H1 (cell line): ENCODE data around the gene DOHH. TPM values are rescaled to one million over a fixed set of nuclear protein-coding genes. Genes with fewer than 3 reads are reported as not detected.

Source experiments
- CTCF ChIA-PET: fragments of 300-600 bp; sonication (Branson Sonifier 250); formaldehyde crosslinking; loops from one replicate; lab custom pipeline; 2021; ENCODE audit not compliant: partially characterized antibody; lab: Charles Lee
- POLR2A ChIA-PET: fragments of 300-600 bp; sonication (Branson Sonifier 250); formaldehyde crosslinking; loops from one replicate; lab custom pipeline; 2021; ENCODE audit warnings: inconsistent platforms; ENCODE audit not compliant: partially characterized antibody; lab: Charles Lee
- DNase-seq, 2 experiments: peaks; one replicate each; pipeline versions ENCODE4 v3.0.0 to v3.0.0-alpha.2; 2010 to 2022; ENCODE audit warnings: low spot score in 2 of 2, low read depth in 1 of 2, mixed read lengths in 1 of 2
- FAIRE-seq: peaks from 2 replicates; lab custom pipeline; 2011; peaks lifted over from hg19 to GRCh38; lab: Jason Lieb, UNC
- H2AFZ ChIP-seq: 2 replicates; pipeline ENCODE4 v1.8.1; 2012; ENCODE audit warnings: low read length, inconsistent platforms
- H2AK5ac ChIP-seq: 2 replicates; pipeline ENCODE4 v1.6.1; 2013; ENCODE audit warnings: low read depth, low read length
- H2BK120ac ChIP-seq: replicated peaks from 2 replicates; pipeline ENCODE3; 2013; ENCODE audit warnings: low read depth, low read length, inconsistent platforms
- H2BK12ac ChIP-seq: 2 replicates; pipeline ENCODE4 v1.6.1; 2013; ENCODE audit warnings: low read depth, low read length
- H2BK15ac ChIP-seq: 2 replicates; pipeline ENCODE4 v1.6.1; 2013; ENCODE audit warnings: low read length
- H2BK20ac ChIP-seq: 2 replicates; pipeline ENCODE4 v1.6.1; 2013; ENCODE audit warnings: low read length
- H2BK5ac ChIP-seq: 2 replicates; pipeline ENCODE4 v1.6.1; 2013; ENCODE audit warnings: low read depth, low read length
- H3K14ac ChIP-seq: 2 replicates; pipeline ENCODE4 v1.6.1; 2013; ENCODE audit warnings: inconsistent platforms; ENCODE audit not compliant: insufficient read length
- H3K18ac ChIP-seq: 2 replicates; pipeline ENCODE4 v1.6.1; 2013; ENCODE audit warnings: low read length; ENCODE audit errors: extremely low read depth
- H3K23ac ChIP-seq: 2 replicates; pipeline ENCODE4 v1.6.1; 2013; ENCODE audit warnings: inconsistent platforms; ENCODE audit not compliant: insufficient read length
- H3K23me2 ChIP-seq: 2 replicates; pipeline ENCODE4 v1.6.1; 2013; ENCODE audit warnings: low read depth, low read length
- H3K27ac ChIP-seq: 2 replicates; pipeline ENCODE4 v1.6.1; 2011; ENCODE audit warnings: low read depth, low read length, inconsistent platforms
- H3K27me3 ChIP-seq, 4 experiments: replicated peaks in 1 of 4; 1 replicate in 1 of 4; 2 replicates in 3 of 4; pipeline versions ENCODE4 v1.6.1 to v1.8.1; 2011 to 2013; ENCODE audit warnings: low read length in 3 of 4, mild to moderate bottlenecking in 3 of 4, inconsistent platforms in 2 of 4, mixed read lengths in 2 of 4, moderate library complexity in 1 of 4; ENCODE audit not compliant: control insufficient read depth in 3 of 4, insufficient read depth in 3 of 4; ENCODE audit errors: extremely low read depth in 1 of 4
- H3K36me3 ChIP-seq, 4 experiments: 2 replicates each; pipeline versions ENCODE4 v1.6.1 to v1.8.1; 2011 to 2013; ENCODE audit warnings: mild to moderate bottlenecking in 4 of 4, low read length in 3 of 4, moderate library complexity in 2 of 4, control low read depth in 1 of 4, inconsistent platforms in 1 of 4; ENCODE audit not compliant: insufficient read depth in 4 of 4, control insufficient read depth in 2 of 4
- H3K4ac ChIP-seq: replicated peaks from 2 replicates; pipeline ENCODE3; 2013; ENCODE audit warnings: low read length, low read depth, mixed read lengths, inconsistent platforms; ENCODE audit not compliant: insufficient read length
- H3K4me1 ChIP-seq, 4 experiments: replicated peaks in 1 of 4; 1 replicate in 1 of 4; 2 replicates in 3 of 4; pipeline versions ENCODE4 v1.6.1 to v1.8.1; 2011 to 2013; ENCODE audit warnings: low read length in 3 of 4, inconsistent platforms in 2 of 4, mixed read lengths in 1 of 4; ENCODE audit not compliant: insufficient read depth in 4 of 4, control insufficient read depth in 3 of 4
- H3K4me2 ChIP-seq, 2 experiments: 2 replicates each; pipeline versions ENCODE4 v1.6.1 to v1.8.1; 2011 to 2013; ENCODE audit warnings: low read depth in 2 of 2, low read length in 2 of 2, control low read depth in 1 of 2, inconsistent platforms in 1 of 2, mild to moderate bottlenecking in 1 of 2; ENCODE audit not compliant: insufficient read depth in 1 of 2
- H3K4me3 ChIP-seq, 4 experiments: fragments of 200-600, 300-600 bp in 1 of 4; sonication (generic), shearing (Covaris generic), sonication (Bioruptor Twin) in 1 of 4; 2 replicates each; pipeline versions ENCODE4 v1.5.1 to v1.8.1; 2011 to 2016; ENCODE audit warnings: low read length in 4 of 4, low read depth in 3 of 4, control low read depth in 2 of 4, inconsistent platforms in 2 of 4, mild to moderate bottlenecking in 2 of 4, mixed read lengths in 1 of 4, moderate library complexity in 1 of 4; ENCODE audit not compliant: insufficient read depth in 2 of 4; ENCODE audit errors: extremely low read depth in 1 of 4
- H3K56ac ChIP-seq: replicated peaks from 2 replicates; pipeline ENCODE3; 2013; ENCODE audit warnings: low read depth, mild to moderate bottlenecking, mixed read lengths, low read length, inconsistent platforms; ENCODE audit not compliant: insufficient read length
- H3K79me1 ChIP-seq: 2 replicates; pipeline ENCODE4 v1.6.1; 2013; ENCODE audit warnings: low read depth, low read length, control low read depth
- H3K79me2 ChIP-seq, 2 experiments: 2 replicates each; pipeline versions ENCODE4 v1.6.1 to v1.8.1; 2012 to 2013; ENCODE audit warnings: low read length in 2 of 2, mild to moderate bottlenecking in 2 of 2, inconsistent platforms in 1 of 2; ENCODE audit not compliant: insufficient read depth in 2 of 2, control insufficient read depth in 1 of 2
- H3K9ac ChIP-seq, 4 experiments: replicated peaks in 1 of 4; 1 replicate in 1 of 4; 2 replicates in 3 of 4; pipeline versions ENCODE4 v1.6.1 to v1.8.1; 2011 to 2013; ENCODE audit warnings: low read depth in 3 of 4, low read length in 3 of 4, control low read depth in 2 of 4, mild to moderate bottlenecking in 2 of 4, moderate library complexity in 2 of 4, inconsistent platforms in 1 of 4; ENCODE audit errors: extremely low read depth in 1 of 4
- H3K9me3 ChIP-seq, 2 experiments: 2 replicates each; pipeline versions ENCODE4 v1.6.1 to v1.8.1; 2012 to 2013; ENCODE audit warnings: mild to moderate bottlenecking in 2 of 2, moderate library complexity in 2 of 2, control low read depth in 1 of 2, inconsistent platforms in 1 of 2, low read depth in 1 of 2, low read length in 1 of 2, mixed read lengths in 1 of 2; ENCODE audit not compliant: insufficient read depth in 2 of 2
- H4K20me1 ChIP-seq, 2 experiments: replicated peaks in 1 of 2; 2 replicates each; pipeline versions ENCODE3 to v1.8.1; 2011 to 2013; ENCODE audit warnings: inconsistent platforms in 2 of 2, low read length in 2 of 2, mild to moderate bottlenecking in 1 of 2; ENCODE audit not compliant: insufficient read depth in 2 of 2, control insufficient read depth in 1 of 2
- H4K5ac ChIP-seq: 2 replicates; pipeline ENCODE4 v1.6.1; 2013; ENCODE audit warnings: low read length, low read depth, mixed read lengths, inconsistent platforms; ENCODE audit not compliant: insufficient read length
- H4K8ac ChIP-seq: 2 replicates; pipeline ENCODE4 v1.8.0; 2013; ENCODE audit warnings: mild to moderate bottlenecking, moderate library complexity, low read length, inconsistent platforms; ENCODE audit not compliant: insufficient read depth; ENCODE audit errors: extremely low read depth
- H4K91ac ChIP-seq: replicated peaks from 2 replicates; pipeline ENCODE3; 2013; ENCODE audit warnings: low read length, mixed read lengths, inconsistent platforms; ENCODE audit not compliant: insufficient read length
- GTF2F1 ChIP-seq: IDR thresholded peaks from 2 replicates; pipeline ENCODE4 v1.6.1; 2012; ENCODE audit warnings: low read depth, low read length, improper control_type of control experiment, borderline replicate concordance
- SIRT6 ChIP-seq: IDR thresholded peaks from one replicate; pipeline ENCODE4 v1.7.1; 2012; ENCODE audit warnings: low read length, inconsistent platforms
- SP4 ChIP-seq: IDR thresholded peaks from 2 replicates; pipeline ENCODE4 v1.6.1; 2012; ENCODE audit warnings: low read length, inconsistent platforms
- SUZ12 ChIP-seq: fragments of 200-600 bp; sonication (generic); IDR thresholded peaks from 2 replicates; pipeline ENCODE4 v1.6.1; 2012; ENCODE audit warnings: mild to moderate bottlenecking, inconsistent platforms, low read length, moderate library complexity, mixed read lengths
- TBP ChIP-seq: IDR thresholded peaks from 2 replicates; pipeline ENCODE4 v1.6.1; 2011; ENCODE audit warnings: low read depth, low read length, improper control_type of control experiment
- TCF12 ChIP-seq: IDR thresholded peaks from 2 replicates; pipeline ENCODE4 v1.6.1; 2011; ENCODE audit warnings: low read depth, mild to moderate bottlenecking, low read length
- ZNF274 ChIP-seq: IDR thresholded peaks from 2 replicates; pipeline ENCODE4 v1.7.0; 2012; ENCODE audit warnings: low read length, borderline replicate concordance; ENCODE audit errors: extremely low read depth
- WGBS, 2 experiments: shearing (Covaris generic) in 1 of 2; methylation state at CpG; one replicate each; pipeline versions ENCODE4 v1.1.6 to v1.1.7; 2013 to 2015; ENCODE audit warnings: low lambda C conversion rate in 2 of 2, mixed read lengths in 2 of 2, inconsistent platforms in 1 of 2, low coverage in 1 of 2, missing lambda C conversion rate in 1 of 2; ENCODE audit not compliant: insufficient replicate concordance in 2 of 2, insufficient coverage in 1 of 2, insufficient read length in 1 of 2; ENCODE audit errors: extremely low coverage in 1 of 2, missing lambda C conversion rate in 1 of 2; 5-methylcytosine and 5-hydroxymethylcytosine counted together
- polyA plus RNA-seq, 7 experiments: library from polyadenylated mRNA; depleted of rRNA in 3 of 7; stranded (reverse) in 5 of 7; unstranded in 2 of 7; fragments of >200 nt in 5 of 7; fragments of 200-250 nt in 2 of 7; gene quantifications; 1 replicate in 5 of 7; 2 replicates in 1 of 7; 4 replicates in 1 of 7; pipeline versions ENCODE4 v1.2.1 to v1.2.3, GENCODE V29; 2011 to 2013; ENCODE audit warnings: missing spikeins in 2 of 7, mixed read lengths in 2 of 7
- total RNA-seq: library from RNA; stranded (reverse); fragmentation: NEBNext Ultra II Directional; extraction: Animal tissue kit (Norgen Biotek cat#: 25700); gene quantifications from 2 replicates; pipeline ENCODE4 v1.2.1, GENCODE V29; 2021

Gene DOHH
- total and polyA plus RNA-seq, 2 of the 8 experiments (the other 6 are each of a cell fraction or from before 2014, with no cell fraction given): 7.3 to 17.7 TPM

- H2BK20ac ChIP-seq: no peak overlapping the region
- H3K14ac ChIP-seq: no peak overlapping the region
- no peak overlapping the region for H3K27ac ChIP-seq
- no peak for FAIRE-seq
- no peak overlapping the region for H3K56ac ChIP-seq
- H3K9me3 ChIP-seq: no peaks in the 10 kb centered on the region
- ChIA-PET CTCF (interaction anchor here (0.6 to 5.9 kb wide), 12 partner anchors 10 to 429 kb away, joined by 3 to 66 read pairs (median 3); no protein-coding TSS in a partner anchor), POLR2A (interaction anchor here (0.7 to 2.0 kb wide), 7 partner anchors 10 to 227 kb away, joined by 3 to 6 read pairs (median 4); no protein-coding TSS in a partner anchor)
- no peak overlapping the region; the same call in 1 of the 2 replicates for H4K8ac ChIP-seq
- H3K4me2 ChIP-seq: peak overlapping the region; percentile 29 to 61; a peak in 3 of 4 replicates
- peak overlapping the region; percentile 6; the same call in 1 of the 2 replicates for H2BK15ac ChIP-seq
- peak overlapping the region; percentile 76 for H4K91ac ChIP-seq
- H3K27me3 ChIP-seq: no peaks in the 10 kb centered on the region
- no peak overlapping the region for H4K5ac ChIP-seq
- H3K4ac ChIP-seq: peak overlapping the region; percentile 63
- H3K36me3 ChIP-seq: no peaks in the 10 kb centered on the region
- no peaks in the 10 kb centered on the region for H3K79me2 ChIP-seq
- peak overlapping the region in 1 of 4 experiments; percentile 35; a peak in 2 of 8 replicates for H3K4me3 ChIP-seq
- no peaks in the 10 kb centered on the region for H3K79me1 ChIP-seq
- no peak overlapping the region for H2BK120ac ChIP-seq
- TF ChIP-seq GTF2F1: no peak
- TF ChIP-seq SUZ12: no peak
- TF ChIP-seq SP4: no peak
- no peak for TF ChIP-seq TBP
- no peak for TF ChIP-seq SIRT6
- no peak for TF ChIP-seq TCF12
- TF ChIP-seq ZNF274: no peak
- WGBS, 2 experiments: 78% methylated on average over 24 of the region's 24 CpGs; no CpG with 5 or more reads in 1 of the 2 experiments
- H4K20me1 ChIP-seq: peaks cover 0 to 5% of the 10 kb centered on the region in 2 experiments
- no peak overlapping the region for H2AK5ac ChIP-seq
- no peak overlapping the region for H3K23ac ChIP-seq
- H3K23me2 ChIP-seq: peaks cover 2% of the 10 kb centered on the region; the same call in 1 of the 2 replicates
- H2BK5ac ChIP-seq: peak overlapping the region; percentile 84
- DNase-seq: no peak
- H3K18ac ChIP-seq: peak overlapping the region; percentile 44; the same call in 1 of the 2 replicates
- H2BK12ac ChIP-seq: peak overlapping the region; percentile 3; the same call in 1 of the 2 replicates
- no peak overlapping the region for H3K9ac ChIP-seq
- H3K4me1 ChIP-seq: peaks cover 3 to 15% (median 10%) of the 10 kb centered on the region in 4 experiments
- H2AFZ ChIP-seq: no peak overlapping the region
Measured at GRCh38 chr19:3444695-3445234, 55.7 kb downstream of the DOHH start.
